Right lung (tissue), 5 donors: ENCODE measurements around the gene RPGR. TPM values are rescaled to one million over a fixed set of nuclear protein-coding genes. Genes with fewer than 3 reads are reported as not detected.
A peak's percentile ranks its signal among the peaks of the same experiment; 100 is the strongest.

Experiments
- DNase-seq, 2 donors: peaks; one replicate each; pipeline ENCODE4 v3.0.0-alpha.2; 2013
- polyA plus RNA-seq, 5 donors: library from polyadenylated mRNA; unstranded; fragments of 120-200 nt; gene quantifications; one replicate each; pipeline versions ENCODE4 v1.2.1 to v1.2.3, GENCODE V29; 2013; ENCODE audit warnings: inconsistent platforms in 1 of 5, low replicate concordance in 1 of 5; ENCODE audit not compliant: insufficient read length in 5 of 5, insufficient read depth in 1 of 5

RPGR gene
- polyA plus RNA-seq, 5 donors: 16.7 to 25.3 (median 23.9) TPM

- DNase-seq: no peak
These were observed 64.3 kb downstream of the RPGR start for GRCh38 chrX:38262715-38263620.

DNA sequence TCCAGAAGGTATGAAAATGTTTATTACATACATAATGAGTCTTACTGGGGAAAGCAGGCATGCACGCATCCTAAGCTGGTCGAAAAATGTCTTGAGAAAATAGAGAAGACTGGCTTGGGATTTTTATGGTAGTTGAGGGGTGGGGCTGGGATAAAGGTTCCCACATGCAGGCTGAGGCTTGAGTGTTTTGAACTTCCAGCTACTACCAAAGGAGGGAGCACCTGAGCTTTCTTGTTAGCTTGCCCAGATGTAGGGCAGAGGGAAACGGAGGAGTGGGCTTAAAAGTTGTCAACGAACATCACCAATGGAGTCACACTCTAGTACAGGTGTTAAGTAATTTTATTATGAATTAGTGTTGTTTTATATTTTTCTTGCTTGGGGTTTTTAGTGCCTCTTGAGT lies 67.1 kb downstream of the RPGR start:
- no peak for DNase-seq

GRCh38 chrX:38256019-38256418 lies 71.3 kb downstream of the RPGR start:
- DNase-seq: no peak

- DNase-seq: no peak
These were observed 77.3 kb downstream of the RPGR start for GRCh38 chrX:38249965-38250364.

DNA sequence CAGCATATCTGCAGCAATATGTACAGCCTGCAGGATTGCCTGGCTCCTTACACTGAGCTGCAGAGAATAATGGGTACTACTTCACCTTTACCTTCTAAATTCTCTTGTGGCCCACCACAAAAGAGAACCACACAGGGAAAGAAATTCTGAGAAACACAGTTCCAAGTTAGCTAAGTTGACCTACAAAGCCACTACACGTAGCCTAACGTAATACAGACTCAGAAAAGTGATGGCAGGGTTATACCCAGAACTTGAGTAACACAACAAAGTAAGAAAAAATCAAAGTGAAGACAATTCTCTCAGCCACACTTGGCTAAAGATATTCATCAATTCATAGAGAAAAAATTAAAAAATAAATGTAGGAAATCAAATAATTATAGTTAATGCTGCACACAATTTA lies 80.3 kb downstream of the RPGR start:
- no peak for DNase-seq

- DNase-seq: no peak
These were observed 86.8 kb downstream of the RPGR start for GRCh38 chrX:38240541-38240940.

- DNase-seq: no peak
These were observed 90.3 kb downstream of the RPGR start for GRCh38 chrX:38236901-38237615.

- no peak for DNase-seq
These were observed 93.2 kb downstream of the RPGR start for GRCh38 chrX:38233891-38234667.

DNA sequence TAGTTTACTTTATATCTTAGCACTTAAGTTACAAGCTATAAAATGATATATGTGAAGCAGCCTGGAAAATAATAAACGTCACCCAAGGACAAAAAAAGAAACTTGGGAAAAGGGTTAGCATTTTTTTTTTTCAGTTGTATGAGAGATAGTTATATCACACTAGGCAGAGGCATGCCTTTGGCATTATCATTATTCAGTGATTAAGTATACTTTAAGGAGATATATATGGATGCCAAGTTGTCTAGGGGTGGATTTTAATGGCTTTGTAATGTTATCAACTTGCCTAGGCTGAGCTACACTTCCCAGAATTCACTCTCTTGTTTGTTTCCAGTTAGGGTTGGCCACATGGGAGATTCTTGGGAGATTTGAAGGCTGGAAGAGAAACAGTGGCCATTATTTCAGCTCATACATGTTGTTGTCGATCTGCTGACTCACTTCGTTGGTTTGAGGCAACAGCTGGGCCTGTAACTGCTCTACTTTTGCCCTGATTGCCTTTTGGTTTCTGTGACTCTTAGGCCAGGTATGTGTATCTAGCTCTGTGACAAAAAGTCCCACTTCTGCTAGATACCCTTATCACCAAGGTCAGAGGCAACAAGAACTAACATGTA lies 95.1 kb downstream of the RPGR start:
- DNase-seq: no peak

DNA sequence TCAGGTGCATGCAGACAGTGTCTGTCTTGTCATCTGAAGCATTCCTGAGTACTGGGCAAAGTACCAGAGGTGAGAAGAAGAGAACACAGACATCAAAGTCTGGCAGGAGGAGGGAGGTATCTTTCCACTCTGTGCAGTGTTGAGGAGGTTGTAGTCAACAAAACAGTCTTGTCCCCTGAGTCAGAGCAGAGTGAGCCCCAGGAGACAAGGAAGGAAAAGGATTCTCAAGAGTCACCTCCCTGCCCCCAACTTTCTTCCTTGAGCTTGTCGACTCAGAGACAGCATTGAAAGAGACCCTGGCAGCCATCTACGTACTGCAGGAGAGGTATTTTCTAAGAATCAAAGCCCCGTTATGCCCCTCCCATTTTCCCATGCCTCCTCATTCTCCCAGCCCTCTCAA lies 102.2 kb downstream of the RPGR start:
- DNase-seq: no peak

DNA sequence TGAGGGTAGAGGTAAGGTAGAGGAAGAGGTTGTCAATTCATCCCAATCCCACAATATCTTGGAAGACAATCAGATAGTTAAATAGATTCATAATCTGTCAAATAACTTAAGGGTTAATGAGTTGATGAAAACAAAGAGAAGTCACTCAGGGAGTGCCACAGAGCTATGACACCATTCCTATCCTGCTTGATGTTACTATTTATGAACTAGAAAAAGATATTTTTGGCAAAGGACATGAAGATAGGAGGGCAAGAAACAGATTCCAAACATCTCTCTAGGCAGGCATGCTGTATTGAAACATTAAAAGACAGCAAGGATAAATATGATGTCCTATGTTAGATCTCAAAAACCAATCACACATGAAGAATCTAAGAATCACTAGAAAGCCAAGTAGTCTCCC lies 103.1 kb downstream of the RPGR start:
- DNase-seq: no peak

GRCh38 chrX:38221391-38221929 lies 105.8 kb downstream of the RPGR start:
- no peak for DNase-seq

DNA sequence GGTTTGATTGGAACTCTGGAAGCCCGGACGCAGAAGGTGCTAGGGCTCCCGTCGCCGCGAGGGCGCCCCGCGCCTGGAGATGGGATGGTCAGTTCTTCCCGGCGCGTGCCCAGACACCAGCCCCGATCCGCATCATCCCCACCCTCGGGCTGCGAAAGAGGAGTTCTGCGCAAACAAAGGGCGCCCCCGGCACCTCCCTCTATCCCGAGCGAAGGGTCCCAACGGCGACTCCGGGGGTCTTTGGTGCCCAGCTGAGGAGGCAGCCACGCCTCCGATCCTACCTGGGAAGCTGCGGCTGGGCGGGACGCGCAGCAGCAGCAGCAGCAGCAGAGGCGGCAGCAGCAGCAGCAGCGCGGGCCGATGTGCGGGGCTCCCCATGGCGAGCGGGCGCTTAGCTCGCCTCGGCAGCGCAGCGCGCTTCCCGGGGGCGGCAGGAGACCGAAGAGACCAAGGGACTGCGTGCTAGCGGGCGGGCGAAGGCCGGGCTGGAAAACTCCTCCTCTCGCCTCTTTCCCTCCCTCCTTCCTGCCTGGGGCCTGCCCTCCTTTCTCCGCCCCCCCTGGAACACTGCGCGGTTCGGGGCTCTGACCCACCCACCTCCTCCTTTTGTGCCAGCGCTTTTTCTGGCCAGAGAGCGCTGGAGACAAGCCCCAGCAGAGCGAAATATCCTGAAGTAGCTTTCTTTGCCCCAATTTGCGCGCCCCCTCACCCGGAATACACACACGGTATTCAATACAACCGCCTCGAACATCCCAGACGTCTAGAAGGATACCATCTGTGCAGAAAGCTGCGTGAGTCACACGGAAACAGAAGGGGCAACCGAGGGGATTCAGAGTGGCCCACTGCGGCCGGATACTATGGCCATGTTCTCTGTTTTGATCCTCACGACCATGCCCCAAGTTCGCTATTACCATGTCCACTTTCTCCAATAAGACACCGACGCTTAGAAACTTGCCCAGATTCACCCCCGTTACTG lies 106.6 kb downstream of the RPGR start, which contains the start of gene SRPX:
Gene SRPX (minus strand): TSS at position 457 of the 976 bp plus-strand sequence. CDS start 79 bp downstream, at position 378.
- DNase-seq: peak; percentile 28 to 31

GRCh38 chrX:38220024-38220414 lies 107.3 kb downstream of the RPGR start:
- no peak for DNase-seq

Other genes with a start within 250 kb of the RPGR start
- 10 to 100 TPM; 26.7 to 32.8 (median 28.7) TPM for gene SRPX, start 106.6 kb downstream of the RPGR start, polyA plus RNA-seq
- gene OTC, start 25.1 kb upstream of the RPGR start, polyA plus RNA-seq: under 1 TPM in 4 of 5 donors, not detected in 1; 0.10 to 0.30 (median 0.20) TPM
- 10 to 100 TPM; 38.6 to 57.7 (median 49.9) TPM for gene TSPAN7, start 234.0 kb upstream of the RPGR start, polyA plus RNA-seq